ENCODE measurements around the gene JAK1.

The JAK1 gene

GRCh38 chr1:64975740-64976139, 9.4 kb upstream of the JAK1 start:
- no peak for DNase-seq (ENCODE audit: extremely low read depth, low read depth)
- TF ChIP-seq, protein P1, sequence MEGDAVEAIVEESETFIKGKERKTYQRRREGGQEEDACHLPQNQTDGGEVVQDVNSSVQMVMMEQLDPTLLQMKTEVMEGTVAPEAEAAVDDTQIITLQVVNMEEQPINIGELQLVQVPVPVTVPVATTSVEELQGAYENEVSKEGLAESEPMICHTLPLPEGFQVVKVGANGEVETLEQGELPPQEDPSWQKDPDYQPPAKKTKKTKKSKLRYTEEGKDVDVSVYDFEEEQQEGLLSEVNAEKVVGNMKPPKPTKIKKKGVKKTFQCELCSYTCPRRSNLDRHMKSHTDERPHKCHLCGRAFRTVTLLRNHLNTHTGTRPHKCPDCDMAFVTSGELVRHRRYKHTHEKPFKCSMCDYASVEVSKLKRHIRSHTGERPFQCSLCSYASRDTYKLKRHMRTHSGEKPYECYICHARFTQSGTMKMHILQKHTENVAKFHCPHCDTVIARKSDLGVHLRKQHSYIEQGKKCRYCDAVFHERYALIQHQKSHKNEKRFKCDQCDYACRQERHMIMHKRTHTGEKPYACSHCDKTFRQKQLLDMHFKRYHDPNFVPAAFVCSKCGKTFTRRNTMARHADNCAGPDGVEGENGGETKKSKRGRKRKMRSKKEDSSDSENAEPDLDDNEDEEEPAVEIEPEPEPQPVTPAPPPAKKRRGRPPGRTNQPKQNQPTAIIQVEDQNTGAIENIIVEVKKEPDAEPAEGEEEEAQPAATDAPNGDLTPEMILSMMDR (IDR thresholded peaks at IDR 0.05; ENCODE audit: low read depth, low read length), result no peak

DNA sequence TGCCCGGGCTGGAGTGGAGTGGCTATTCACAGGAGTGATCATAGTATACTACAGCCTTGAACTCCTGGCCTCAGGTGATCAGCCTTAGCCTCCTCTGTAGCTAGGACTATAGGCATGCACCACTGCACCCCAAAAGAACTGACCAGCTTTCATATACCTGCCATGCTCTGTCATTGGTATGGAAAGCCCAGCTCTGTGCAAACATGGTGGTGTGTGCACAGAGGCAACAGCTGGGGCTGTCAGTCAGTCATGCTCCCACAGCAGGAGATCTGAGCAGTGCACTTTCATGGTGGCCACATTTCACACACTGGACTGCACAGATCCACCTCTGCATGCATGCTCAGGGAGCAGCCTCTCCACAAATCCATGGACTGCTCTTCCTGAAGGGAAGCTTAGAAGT, 8.8 kb upstream of the JAK1 start:
- no peak for DNase-seq (ENCODE audit: extremely low read depth, low read depth)
- TF ChIP-seq, protein P1 (IDR thresholded peaks at IDR 0.05; ENCODE audit: low read depth, low read length), result no peak

- DNase-seq (ENCODE audit: extremely low read depth, low read depth), result no peak
- TF ChIP-seq, protein P1 (IDR thresholded peaks at IDR 0.05; ENCODE audit: low read depth, low read length), result no peak
These were observed 8.0 kb upstream of the JAK1 start for GRCh38 chr1:64974288-64974825.

GRCh38 chr1:64973061-64973647, 6.8 kb upstream of the JAK1 start:
- TF ChIP-seq, protein P1 (IDR thresholded peaks at IDR 0.05; ENCODE audit: low read depth, low read length), result no peak
- DNase-seq (ENCODE audit: extremely low read depth, low read depth), result no peak

DNA sequence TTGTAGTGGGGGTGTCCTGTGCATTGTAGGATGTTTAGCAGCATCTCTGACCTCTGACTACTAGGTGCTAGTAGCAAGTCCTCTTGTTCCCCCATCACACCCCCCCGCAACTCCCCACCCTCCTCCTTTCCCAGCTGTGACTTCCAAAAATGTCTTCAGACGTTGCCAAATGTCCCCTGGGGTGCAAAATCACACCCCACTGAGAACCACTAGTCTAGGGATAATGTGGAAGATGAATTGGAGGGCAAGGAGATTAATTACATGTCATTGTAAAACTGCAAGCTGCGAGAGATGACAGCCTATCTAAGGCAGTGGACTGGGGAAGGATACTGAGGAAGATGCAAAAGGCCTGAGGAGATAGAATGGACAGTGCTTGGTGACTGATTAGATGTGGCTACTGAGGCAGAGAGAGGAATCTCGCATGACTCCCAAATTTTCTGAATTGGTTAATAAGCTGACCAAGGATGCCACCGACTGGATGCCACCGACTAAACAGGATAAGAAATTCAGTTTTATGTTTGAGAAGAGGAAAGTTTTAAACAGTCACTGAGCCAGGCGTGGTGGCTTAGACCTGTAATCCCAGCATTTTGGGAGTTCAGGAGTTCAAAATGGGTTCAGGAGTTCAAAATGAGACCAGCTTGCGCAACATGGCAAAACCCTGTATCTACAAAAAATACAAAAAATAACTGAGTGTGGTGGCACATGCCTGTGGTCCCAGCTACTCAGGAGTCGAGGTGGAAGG, 3.1 kb upstream of the JAK1 start:
- DNase-seq (ENCODE audit: extremely low read depth, low read depth), result no peak
- TF ChIP-seq, protein P1 (IDR thresholded peaks at IDR 0.05; ENCODE audit: low read depth, low read length), result no peak; the same call in none of the 2 replicates

GRCh38 chr1:64967381-64967780, 1.0 kb upstream of the JAK1 start:
- TF ChIP-seq, protein P1 (IDR thresholded peaks at IDR 0.05; ENCODE audit: low read depth, low read length), result no peak
- DNase-seq (ENCODE audit: extremely low read depth, low read depth), result no peak

Measured in AG09319 (cell line).